Neural progenitor cell (in vitro differentiated cells): ENCODE results near the gene ANKRD34A. TPM values are rescaled to one million over a fixed set of nuclear protein-coding genes. Genes with fewer than 3 reads are reported as not detected.

Experiments
- DNase-seq: peaks from one replicate; pipeline ENCODE4 v3.0.0-alpha.2; 2016; ENCODE audit warnings: low spot score
- H2AFZ ChIP-seq: fragments of 200-600 bp; sonication (generic); replicated peaks from 2 replicates; pipeline ENCODE4 v1.6.1; 2016; ENCODE audit warnings: antibody characterized with exemption
- H3F3A ChIP-seq: fragments of 200-600 bp; sonication (generic); 2 replicates; pipeline ENCODE4 v1.6.1; 2016; ENCODE audit warnings: antibody characterized with exemption, low read depth
- H3K27ac ChIP-seq: fragments of 200-600 bp; sonication (generic); 2 replicates; pipeline ENCODE4 v1.5.1; 2016; ENCODE audit warnings: mild to moderate bottlenecking
- H3K27me3 ChIP-seq: fragments of 200-600 bp; sonication (generic); 2 replicates; pipeline ENCODE4 v1.6.1; 2016; ENCODE audit warnings: mild to moderate bottlenecking, moderate library complexity
- H3K36me3 ChIP-seq: fragments of 200-600 bp; sonication (generic); 2 replicates; pipeline ENCODE4 v1.5.1; 2016
- H3K4me1 ChIP-seq: fragments of 200-600 bp; sonication (generic); 2 replicates; pipeline ENCODE4 v1.6.1; 2016; ENCODE audit warnings: mixed run types
- H3K4me2 ChIP-seq: fragments of 200-600 bp; sonication (generic); 2 replicates; pipeline ENCODE4 v1.6.1; 2016
- H3K4me3 ChIP-seq: fragments of 200-600 bp; sonication (generic); 2 replicates; pipeline ENCODE4 v1.5.1; 2016
- H3K79me2 ChIP-seq: fragments of 200-600 bp; sonication (generic); 2 replicates; pipeline ENCODE4 v1.6.1; 2016; ENCODE audit warnings: low read depth
- H3K9ac ChIP-seq: fragments of 200-600 bp; sonication (generic); 2 replicates; pipeline ENCODE4 v1.6.1; 2016
- H3K9me3 ChIP-seq: fragments of 200-600 bp; sonication (generic); 2 replicates; pipeline ENCODE4 v1.5.1; 2016; ENCODE audit warnings: low read depth
- H4K20me1 ChIP-seq: fragments of 200-600 bp; sonication (generic); 2 replicates; pipeline ENCODE4 v1.6.1; 2016; ENCODE audit warnings: low read depth
- H3K27ac Mint-ChIP-seq: 3 replicates; pipeline ENCODE4 v1.8.0; 2021; ENCODE audit warnings: mixed read lengths
- H3K27me3 Mint-ChIP-seq: 2 replicates; pipeline ENCODE4 v1.8.0; 2022; ENCODE audit warnings: low read depth, mild to moderate bottlenecking, inconsistent platforms, moderate library complexity, mixed read lengths; ENCODE audit not compliant: insufficient read depth
- H3K36me3 Mint-ChIP-seq: 3 replicates; pipeline ENCODE4 v1.8.0; 2021; ENCODE audit warnings: mixed read lengths
- H3K4me1 Mint-ChIP-seq: 3 replicates; pipeline ENCODE4 v1.8.0; 2021; ENCODE audit warnings: mixed read lengths
- H3K4me3 Mint-ChIP-seq: 3 replicates; pipeline ENCODE4 v1.8.0; 2021; ENCODE audit warnings: mild to moderate bottlenecking, moderate library complexity, mixed read lengths
- H3K9me3 Mint-ChIP-seq: 3 replicates; pipeline ENCODE4 v1.8.0; 2020; ENCODE audit warnings: mixed read lengths
- CTCF ChIP-seq: fragments of 200-600 bp; sonication (generic); IDR thresholded peaks from 2 replicates; pipeline ENCODE4 v1.5.1; 2017; ENCODE audit warnings: antibody characterized with exemption, mild to moderate bottlenecking
- EZH2 ChIP-seq: fragments of 200-600 bp; sonication (generic); IDR thresholded peaks from 2 replicates; pipeline ENCODE4 v1.6.1; 2017; ENCODE audit warnings: antibody characterized with exemption, mild to moderate bottlenecking, moderate library complexity
- EZH2phosphoT487 ChIP-seq: fragments of 200-600 bp; sonication (generic); IDR thresholded peaks from 2 replicates; pipeline ENCODE4 v1.6.1; 2017; ENCODE audit warnings: antibody characterized with exemption
- total RNA-seq: library from RNA; depleted of rRNA; stranded (reverse); fragments of >200 nt; gene quantifications from 2 replicates; pipeline ENCODE4 v1.2.3, GENCODE V29; 2015; ENCODE audit warnings: low replicate concordance

Gene ANKRD34A
- total RNA-seq, 1 donor from 2014 or later: 0.06 TPM

DNA sequence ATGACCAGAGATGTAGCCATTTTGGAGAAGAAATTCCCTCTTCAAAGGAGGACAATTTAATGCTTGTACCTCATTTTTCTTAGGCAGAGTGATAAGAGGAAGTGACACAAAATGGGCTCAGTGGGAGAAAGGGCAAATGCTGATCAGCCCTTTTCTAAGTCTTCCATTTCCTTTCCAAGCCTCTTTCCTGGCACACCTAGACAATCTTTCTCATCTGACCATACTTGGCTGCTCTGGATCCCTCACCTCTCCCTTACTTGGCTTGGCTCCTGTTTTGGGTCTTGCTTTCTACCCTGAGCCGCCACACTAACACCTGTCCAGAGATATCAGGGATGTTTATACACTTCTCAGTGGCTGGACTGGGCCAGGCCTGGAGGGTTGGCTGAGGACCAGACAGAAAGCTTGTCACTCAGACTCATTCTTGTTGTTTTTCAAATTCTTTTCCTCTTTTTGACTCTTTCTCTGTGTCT is 18.9 kb upstream of the ANKRD34A start:
- H3K4me1 Mint-ChIP-seq: peaks cover 22% of the 10 kb centered on the region
- Histone ChIP-seq H3K4me3 (no peak overlapping the region), H2AFZ (no peak overlapping the region), H3F3A (peaks cover 18% of the 10 kb centered on the region), H3K27ac (no peak overlapping the region), H3K9ac (no peak overlapping the region), H3K9me3 (no peaks in the 10 kb centered on the region), H3K27me3 (no peaks in the 10 kb centered on the region), H3K79me2 (no peaks in the 10 kb centered on the region), H3K36me3 (no peaks in the 10 kb centered on the region), H4K20me1 (no peaks in the 10 kb centered on the region), H3K4me2 (no peak overlapping the region), H3K4me1 (peaks cover 12% of the 10 kb centered on the region)
- H3K36me3 Mint-ChIP-seq: no peaks in the 10 kb centered on the region
- TF ChIP-seq EZH2phosphoT487 (no peak), EZH2 (no peak), CTCF (no peak)
- no peak for DNase-seq
- H3K27ac Mint-ChIP-seq: no peak overlapping the region
- no peak overlapping the region for H3K4me3 Mint-ChIP-seq
- no peaks in the 10 kb centered on the region for H3K9me3 Mint-ChIP-seq
- H3K27me3 Mint-ChIP-seq: peaks cover 4% of the 10 kb centered on the region

- H2AFZ ChIP-seq: no peak overlapping the region
- no peaks in the 10 kb centered on the region for H3K27me3 ChIP-seq
- no peak for TF ChIP-seq EZH2phosphoT487
- TF ChIP-seq EZH2: no peak
- TF ChIP-seq CTCF: no peak
- H3K9ac ChIP-seq: no peak overlapping the region
- Mint-ChIP-seq H3K36me3 (no peaks in the 10 kb centered on the region), H3K27ac (peak overlapping the region; percentile 76), H3K4me1 (peaks cover 19% of the 10 kb centered on the region), H3K4me3 (no peak overlapping the region), H3K27me3 (peaks cover 4% of the 10 kb centered on the region), H3K9me3 (no peaks in the 10 kb centered on the region)
- peaks cover 18% of the 10 kb centered on the region for H3F3A ChIP-seq
- H3K79me2 ChIP-seq: no peaks in the 10 kb centered on the region
- no peak overlapping the region for H3K27ac ChIP-seq
- H3K4me2 ChIP-seq: no peak overlapping the region
- H3K9me3 ChIP-seq: no peaks in the 10 kb centered on the region
- no peaks in the 10 kb centered on the region for H3K36me3 ChIP-seq
- no peak for DNase-seq
- peaks cover 15% of the 10 kb centered on the region for H3K4me1 ChIP-seq
- no peak overlapping the region for H3K4me3 ChIP-seq
- H4K20me1 ChIP-seq: no peaks in the 10 kb centered on the region
These were observed 17.8 kb upstream of the ANKRD34A start for GRCh38 chr1:145982010-145982723.

- H3K27ac ChIP-seq: no peak overlapping the region
- H3K4me3 ChIP-seq: no peak overlapping the region
- H3K9me3 Mint-ChIP-seq: no peaks in the 10 kb centered on the region
- H3K9me3 ChIP-seq: no peaks in the 10 kb centered on the region
- no peak for TF ChIP-seq CTCF
- TF ChIP-seq EZH2phosphoT487: no peak
- no peak for TF ChIP-seq EZH2
- H3K4me1 Mint-ChIP-seq: peaks cover 12% of the 10 kb centered on the region
- no peaks in the 10 kb centered on the region for H3K36me3 Mint-ChIP-seq
- no peak overlapping the region for H3K4me3 Mint-ChIP-seq
- peaks cover 4% of the 10 kb centered on the region for H3K27me3 Mint-ChIP-seq
- no peak overlapping the region for H3K27ac Mint-ChIP-seq
- peaks cover 15% of the 10 kb centered on the region for H3K4me1 ChIP-seq
- H3F3A ChIP-seq: peaks cover 18% of the 10 kb centered on the region
- DNase-seq: no peak
- H3K36me3 ChIP-seq: no peaks in the 10 kb centered on the region
- H2AFZ ChIP-seq: no peak overlapping the region
- no peaks in the 10 kb centered on the region for H3K27me3 ChIP-seq
- no peak overlapping the region for H3K4me2 ChIP-seq
- H4K20me1 ChIP-seq: no peaks in the 10 kb centered on the region
- no peak overlapping the region for H3K9ac ChIP-seq
- H3K79me2 ChIP-seq: no peaks in the 10 kb centered on the region
These were observed 16.2 kb upstream of the ANKRD34A start for GRCh38 chr1:145980457-145980994.
